ENCODE data around the gene ZNF438. TPM values are rescaled to one million over a fixed set of nuclear protein-coding genes. Genes with fewer than 3 reads are reported as not detected.

Gene ZNF438
- total and polyA plus RNA-seq, 2 of the 13 experiments (the other 11 are each of a cell fraction or from before 2014, with no cell fraction given): 0.75 to 0.83 TPM

DNA sequence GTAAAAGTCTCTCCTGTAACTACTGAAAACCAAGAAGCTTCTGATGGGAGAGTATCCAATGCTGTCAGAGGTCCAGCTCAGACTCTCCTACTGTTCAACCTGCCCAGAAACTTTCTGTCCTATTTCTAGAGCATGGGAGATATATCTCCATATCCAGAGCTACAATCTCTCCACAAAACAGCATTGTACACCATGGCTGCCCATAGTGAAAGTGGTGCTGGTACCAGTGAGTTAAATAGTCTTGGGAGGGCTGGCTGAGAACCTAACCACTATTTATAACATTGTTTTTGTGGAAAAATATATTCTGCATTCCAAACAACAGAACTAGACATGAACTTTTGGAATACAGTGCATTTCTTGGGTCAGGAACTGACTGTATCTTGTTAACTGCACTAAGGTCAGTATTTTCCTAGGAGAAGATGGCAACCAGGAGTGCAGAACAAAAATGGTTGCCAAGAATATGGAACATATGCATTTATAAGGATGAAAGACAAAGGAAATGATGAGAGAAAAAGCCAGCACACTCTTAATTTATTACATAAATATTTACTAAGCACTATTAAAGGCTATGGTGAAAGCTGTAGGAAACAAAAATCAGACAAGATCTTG lies 91.9 kb downstream of the ZNF438 start:
- no peak overlapping the region for H3K4me2 ChIP-seq (ENCODE audit: low read depth, low read length)
- H3K27ac ChIP-seq (ENCODE audit: extremely low read length, insufficient read depth, low read length): no peak overlapping the region
- H3K79me2 ChIP-seq (ENCODE audit: insufficient read depth, low read length): no peaks in the 10 kb centered on the region
- no peaks in the 10 kb centered on the region for H3K36me3 ChIP-seq (replicated peaks in 1 of 2; ENCODE audit: control insufficient read depth in 1 of 2, insufficient read depth in 2 of 2, low read length in 2 of 2)
- peaks cover 12% of the 10 kb centered on the region for H3K9me3 ChIP-seq (ENCODE audit: low read length)
- no peak for FAIRE-seq
- H3K9ac ChIP-seq (ENCODE audit: insufficient read depth, low read depth, low read length): no peak overlapping the region
- TF ChIP-seq, protein P1, sequence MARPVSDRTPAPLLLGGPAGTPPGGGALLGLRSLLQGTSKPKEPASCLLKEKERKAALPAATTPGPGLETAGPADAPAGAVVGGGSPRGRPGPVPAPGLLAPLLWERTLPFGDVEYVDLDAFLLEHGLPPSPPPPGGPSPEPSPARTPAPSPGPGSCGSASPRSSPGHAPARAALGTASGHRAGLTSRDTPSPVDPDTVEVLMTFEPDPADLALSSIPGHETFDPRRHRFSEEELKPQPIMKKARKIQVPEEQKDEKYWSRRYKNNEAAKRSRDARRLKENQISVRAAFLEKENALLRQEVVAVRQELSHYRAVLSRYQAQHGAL (CRISPR knock-in tag; IDR thresholded peaks at IDR 0.05; ENCODE audit: not compliant biosample characterization): no peak
- TF ChIP-seq ZSCAN22 (CRISPR knock-in tag; IDR thresholded peaks at IDR 0.05): no peak
- TF ChIP-seq, protein P2, sequence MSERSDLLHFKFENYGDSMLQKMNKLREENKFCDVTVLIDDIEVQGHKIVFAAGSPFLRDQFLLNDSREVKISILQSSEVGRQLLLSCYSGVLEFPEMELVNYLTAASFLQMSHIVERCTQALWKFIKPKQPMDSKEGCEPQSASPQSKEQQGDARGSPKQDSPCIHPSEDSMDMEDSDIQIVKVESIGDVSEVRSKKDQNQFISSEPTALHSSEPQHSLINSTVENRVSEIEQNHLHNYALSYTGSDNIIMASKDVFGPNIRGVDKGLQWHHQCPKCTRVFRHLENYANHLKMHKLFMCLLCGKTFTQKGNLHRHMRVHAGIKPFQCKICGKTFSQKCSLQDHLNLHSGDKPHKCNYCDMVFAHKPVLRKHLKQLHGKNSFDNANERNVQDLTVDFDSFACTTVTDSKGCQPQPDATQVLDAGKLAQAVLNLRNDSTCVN (CRISPR knock-in tag; IDR thresholded peaks at IDR 0.05; ENCODE audit: borderline replicate concordance): no peak
- TF ChIP-seq ZFP1 (CRISPR knock-in tag; IDR thresholded peaks at IDR 0.05): no peak
- TF ChIP-seq MEIS1 (CRISPR knock-in tag; IDR thresholded peaks at IDR 0.05; ENCODE audit: borderline replicate concordance): no peak
- TF ChIP-seq SNRNP70 (IDR thresholded peaks at IDR 0.05; ENCODE audit: low read depth, low read length): no peak
- no peak for TF ChIP-seq MYC (CRISPR knock-in tag; IDR thresholded peaks at IDR 0.05; ENCODE audit: borderline replicate concordance)
- TF ChIP-seq, protein P3, sequence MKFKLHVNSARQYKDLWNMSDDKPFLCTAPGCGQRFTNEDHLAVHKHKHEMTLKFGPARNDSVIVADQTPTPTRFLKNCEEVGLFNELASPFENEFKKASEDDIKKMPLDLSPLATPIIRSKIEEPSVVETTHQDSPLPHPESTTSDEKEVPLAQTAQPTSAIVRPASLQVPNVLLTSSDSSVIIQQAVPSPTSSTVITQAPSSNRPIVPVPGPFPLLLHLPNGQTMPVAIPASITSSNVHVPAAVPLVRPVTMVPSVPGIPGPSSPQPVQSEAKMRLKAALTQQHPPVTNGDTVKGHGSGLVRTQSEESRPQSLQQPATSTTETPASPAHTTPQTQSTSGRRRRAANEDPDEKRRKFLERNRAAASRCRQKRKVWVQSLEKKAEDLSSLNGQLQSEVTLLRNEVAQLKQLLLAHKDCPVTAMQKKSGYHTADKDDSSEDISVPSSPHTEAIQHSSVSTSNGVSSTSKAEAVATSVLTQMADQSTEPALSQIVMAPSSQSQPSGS (CRISPR knock-in tag; IDR thresholded peaks at IDR 0.05): no peak
- TF ChIP-seq, protein P4, sequence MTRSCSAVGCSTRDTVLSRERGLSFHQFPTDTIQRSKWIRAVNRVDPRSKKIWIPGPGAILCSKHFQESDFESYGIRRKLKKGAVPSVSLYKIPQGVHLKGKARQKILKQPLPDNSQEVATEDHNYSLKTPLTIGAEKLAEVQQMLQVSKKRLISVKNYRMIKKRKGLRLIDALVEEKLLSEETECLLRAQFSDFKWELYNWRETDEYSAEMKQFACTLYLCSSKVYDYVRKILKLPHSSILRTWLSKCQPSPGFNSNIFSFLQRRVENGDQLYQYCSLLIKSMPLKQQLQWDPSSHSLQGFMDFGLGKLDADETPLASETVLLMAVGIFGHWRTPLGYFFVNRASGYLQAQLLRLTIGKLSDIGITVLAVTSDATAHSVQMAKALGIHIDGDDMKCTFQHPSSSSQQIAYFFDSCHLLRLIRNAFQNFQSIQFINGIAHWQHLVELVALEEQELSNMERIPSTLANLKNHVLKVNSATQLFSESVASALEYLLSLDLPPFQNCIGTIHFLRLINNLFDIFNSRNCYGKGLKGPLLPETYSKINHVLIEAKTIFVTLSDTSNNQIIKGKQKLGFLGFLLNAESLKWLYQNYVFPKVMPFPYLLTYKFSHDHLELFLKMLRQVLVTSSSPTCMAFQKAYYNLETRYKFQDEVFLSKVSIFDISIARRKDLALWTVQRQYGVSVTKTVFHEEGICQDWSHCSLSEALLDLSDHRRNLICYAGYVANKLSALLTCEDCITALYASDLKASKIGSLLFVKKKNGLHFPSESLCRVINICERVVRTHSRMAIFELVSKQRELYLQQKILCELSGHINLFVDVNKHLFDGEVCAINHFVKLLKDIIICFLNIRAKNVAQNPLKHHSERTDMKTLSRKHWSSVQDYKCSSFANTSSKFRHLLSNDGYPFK (CRISPR knock-in tag; IDR thresholded peaks at IDR 0.05; ENCODE audit: borderline replicate concordance): no peak
- TF ChIP-seq TCF12 (IDR thresholded peaks at IDR 0.05): no peak
- no peak for TF ChIP-seq TCF12 (CRISPR knock-in tag; IDR thresholded peaks at IDR 0.05)
- no peak for TF ChIP-seq STAT5B (CRISPR knock-in tag; IDR thresholded peaks at IDR 0.05)
- no peak for TF ChIP-seq MTF2 (CRISPR knock-in tag; IDR thresholded peaks at IDR 0.05; ENCODE audit: borderline replicate concordance)
- TF ChIP-seq CEBPG (CRISPR knock-in tag; IDR thresholded peaks at IDR 0.05): no peak
- TF ChIP-seq PAF1 (CRISPR knock-in tag; IDR thresholded peaks at IDR 0.05): no peak
- no peak for TF ChIP-seq TP53 (CRISPR knock-in tag; conservative IDR thresholded peaks at IDR 0.05)
- no peak for TF ChIP-seq ZNF564 (CRISPR knock-in tag; IDR thresholded peaks at IDR 0.05)
- no peak for TF ChIP-seq CBX1 (IDR thresholded peaks at IDR 0.05; ENCODE audit: low read depth)
- no peak for TF ChIP-seq SMYD3 (CRISPR knock-in tag; IDR thresholded peaks at IDR 0.05)
- no peak for TF ChIP-seq GABPA (IDR thresholded peaks at IDR 0.05; ENCODE audit: low read depth, low read length)
- TF ChIP-seq GABPA (CRISPR knock-in tag; IDR thresholded peaks at IDR 0.05; ENCODE audit: low read depth): no peak
- H4K20me1 ChIP-seq (ENCODE audit: insufficient read depth, low read length): no peaks in the 10 kb centered on the region
- no peak for DNase-seq (ENCODE audit: low spot score)
- peaks cover 11% of the 10 kb centered on the region for H3K4me1 ChIP-seq (ENCODE audit: insufficient read depth, low read length)
- no peak for ATAC-seq
- BruUV-seq (replicated peaks): no TSS peak
- in situ Hi-C loops (cut with HindIII; ENCODE audit: extremely low pct_ligation_motif_present, low pct_unique_long_range_greater_than_20kb): no loop called here
- CTCF ChIA-PET (ENCODE audit: low intra/inter-chr PET ratio, low total read pairs): no interaction called here
- POLR2A ChIA-PET: no interaction called here
- no peak overlapping the region for H2AFZ ChIP-seq (ENCODE audit: low read length)
- intact Hi-C loops (cut with micrococcal nuclease; ENCODE audit: unreplicated experiment): no loop called here
- H3K27me3 ChIP-seq (ENCODE audit: control insufficient read depth in 1 of 2, insufficient read depth in 2 of 2, low read length in 2 of 2): no peaks in the 10 kb centered on the region
- no peak overlapping the region for H3K4me3 ChIP-seq (replicated peaks in 1 of 3; ENCODE audit: insufficient read depth in 1 of 3, low read depth in 2 of 3, low read length in 3 of 3)

Data from HepG2 (cell line).